PC-9 (cell line): ENCODE results near the gene HCLS1.
"Not testable (repeated sequence)": the region's sequence is repeated elsewhere in the genome, so short reads cannot be mapped to it uniquely, and the experiment has no call there.

ENCODE experiments used
- CTCF ChIP-seq: fragments of 200-600 bp; sonication (generic); conservative IDR thresholded peaks from 2 replicates; pipeline ENCODE4 v1.6.1; 2017; ENCODE audit warnings: mixed run types, antibody characterized with exemption, mild to moderate bottlenecking, moderate library complexity
- EZH2 ChIP-seq: fragments of 200-600 bp; sonication (generic); IDR thresholded peaks from 2 replicates; pipeline ENCODE4 v1.8.0; 2017; ENCODE audit warnings: antibody characterized with exemption, low read depth

DNA sequence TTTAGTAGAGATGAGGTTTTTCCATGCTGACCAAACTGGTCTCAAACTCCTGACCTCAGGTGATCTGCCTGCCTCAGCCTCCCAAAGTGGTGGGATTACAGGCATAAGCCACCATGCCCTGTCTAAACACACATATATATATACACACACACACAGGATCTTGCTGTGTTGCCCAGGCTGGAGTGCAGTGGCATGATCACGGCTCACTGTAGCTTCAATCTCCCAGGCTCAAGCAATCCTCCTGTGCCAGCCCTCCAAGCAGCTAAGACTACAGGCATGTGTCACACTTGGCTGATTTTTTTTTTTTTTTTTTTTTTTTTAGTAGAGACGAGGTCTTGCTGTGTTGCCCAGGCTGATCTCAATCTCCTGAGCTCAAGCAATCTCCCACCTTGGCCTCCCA lies 60.8 kb downstream of the HCLS1 start:
- not testable (repeated sequence) for TF ChIP-seq EZH2, CTCF
